Breast epithelium (tissue), 4 donors: ENCODE data around the gene LHPP. TPM values are rescaled to one million over a fixed set of nuclear protein-coding genes. Genes with fewer than 3 reads are reported as not detected.

ENCODE experiments used
- DNase-seq, 2 donors: peaks; one replicate each; pipeline ENCODE4 v3.0.0-alpha.2; 2019; ENCODE audit warnings: low spot score in 2 of 2
- H3K27ac ChIP-seq, 2 donors: fragments of 200-600 bp; sonication (generic) in 1 of 2; one replicate each; pipeline ENCODE4 v1.5.1; 2016 to 2019; ENCODE audit warnings: mild to moderate bottlenecking in 1 of 2
- H3K27me3 ChIP-seq, 2 donors: fragments of 200-600 bp; sonication (generic) in 1 of 2; one replicate each; pipeline versions ENCODE4 v1.5.1 to v1.6.0; 2017 to 2019; ENCODE audit warnings: control low read depth in 1 of 2, mild to moderate bottlenecking in 1 of 2
- H3K36me3 ChIP-seq: fragments of 200-600 bp; one replicate; pipeline ENCODE4 v1.5.1; 2019
- H3K4me1 ChIP-seq, 2 donors: fragments of 200-600 bp; sonication (generic); one replicate each; pipeline ENCODE4 v1.5.1; 2016 to 2019; ENCODE audit warnings: control low read depth in 1 of 2
- H3K4me3 ChIP-seq, 3 donors: fragments of 200-600 bp; sonication (generic); 1 replicate in 2 of 3; 2 replicates in 1 of 3; pipeline ENCODE4 v1.5.1; 2016 to 2019; ENCODE audit warnings: mild to moderate bottlenecking in 3 of 3, moderate library complexity in 2 of 3
- H3K9me3 ChIP-seq, 2 donors: fragments of 200-600 bp; sonication (generic) in 1 of 2; one replicate each; pipeline ENCODE4 v1.5.1; 2016 to 2019; ENCODE audit warnings: control low read depth in 1 of 2
- POLR2A ChIP-seq: fragments of 450-650 bp; IDR thresholded peaks from one replicate; pipeline ENCODE4 v1.6.1; 2016; ENCODE audit warnings: antibody characterized with exemption, mild to moderate bottlenecking, moderate library complexity
- POLR2AphosphoS5 ChIP-seq, 3 donors: sonication (generic); formaldehyde crosslinking; IDR thresholded peaks; one replicate each; pipeline ENCODE4 v1.6.1; 2017; ENCODE audit warnings: antibody characterized with exemption in 3 of 3
- intact Hi-C: fragments of 100-400 bp; cut with DNase I; formaldehyde crosslinking; loops from one replicate; pipeline ENCODE4 v1.15.1; 2023; ENCODE audit warnings: low total_unique reads
- total RNA-seq, 3 donors: library from RNA; depleted of rRNA; stranded (reverse); fragments of >200 nt; gene quantifications; one replicate each; pipeline ENCODE4 v1.1.0, GENCODE V29; 2016
- TF ChIP-seq, protein P1 (sequence below), 3 donors: fragments of 450-650 bp; IDR thresholded peaks; one replicate each; pipeline ENCODE4 v1.5.1; 2016 to 2017; ENCODE audit warnings: antibody characterized with exemption in 3 of 3, mild to moderate bottlenecking in 3 of 3, moderate library complexity in 3 of 3

Gene LHPP
- total RNA-seq, 3 donors from 2014 or later = 13.1 to 19.6 (median 17.0) TPM

DNA sequence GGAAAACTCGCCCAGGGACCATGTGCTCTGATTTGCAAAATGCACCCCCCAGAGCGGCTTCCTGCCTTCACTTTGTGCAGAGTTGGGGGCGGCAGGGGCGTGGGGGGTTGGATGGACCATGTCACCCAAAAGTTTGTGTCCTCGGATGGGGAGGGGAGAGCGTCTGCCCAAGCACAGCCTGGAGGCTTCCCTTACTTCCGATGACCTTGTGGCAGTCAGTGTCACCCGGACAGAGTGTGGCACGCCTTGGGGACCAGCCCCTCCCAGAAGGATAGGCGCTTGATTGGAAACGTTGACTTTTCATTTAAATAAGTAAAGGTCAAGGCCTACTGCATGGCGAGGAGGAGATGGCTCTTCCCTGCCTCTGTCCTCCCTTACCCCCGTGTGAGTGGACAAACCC lies 71.6 kb downstream of the LHPP start:
- DNase-seq = no peak
- TF ChIP-seq, protein P1, sequence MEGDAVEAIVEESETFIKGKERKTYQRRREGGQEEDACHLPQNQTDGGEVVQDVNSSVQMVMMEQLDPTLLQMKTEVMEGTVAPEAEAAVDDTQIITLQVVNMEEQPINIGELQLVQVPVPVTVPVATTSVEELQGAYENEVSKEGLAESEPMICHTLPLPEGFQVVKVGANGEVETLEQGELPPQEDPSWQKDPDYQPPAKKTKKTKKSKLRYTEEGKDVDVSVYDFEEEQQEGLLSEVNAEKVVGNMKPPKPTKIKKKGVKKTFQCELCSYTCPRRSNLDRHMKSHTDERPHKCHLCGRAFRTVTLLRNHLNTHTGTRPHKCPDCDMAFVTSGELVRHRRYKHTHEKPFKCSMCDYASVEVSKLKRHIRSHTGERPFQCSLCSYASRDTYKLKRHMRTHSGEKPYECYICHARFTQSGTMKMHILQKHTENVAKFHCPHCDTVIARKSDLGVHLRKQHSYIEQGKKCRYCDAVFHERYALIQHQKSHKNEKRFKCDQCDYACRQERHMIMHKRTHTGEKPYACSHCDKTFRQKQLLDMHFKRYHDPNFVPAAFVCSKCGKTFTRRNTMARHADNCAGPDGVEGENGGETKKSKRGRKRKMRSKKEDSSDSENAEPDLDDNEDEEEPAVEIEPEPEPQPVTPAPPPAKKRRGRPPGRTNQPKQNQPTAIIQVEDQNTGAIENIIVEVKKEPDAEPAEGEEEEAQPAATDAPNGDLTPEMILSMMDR (IDR thresholded peaks at IDR 0.05) = no peak
- no peak for TF ChIP-seq POLR2A
- TF ChIP-seq POLR2AphosphoS5 (IDR thresholded peaks at IDR 0.05) = no peak
- H3K27ac ChIP-seq = no peak overlapping the region
- intact Hi-C loops = no loop called here
- H3K36me3 ChIP-seq = no peaks in the 10 kb centered on the region
- no peaks in the 10 kb centered on the region for H3K27me3 ChIP-seq
- H3K4me1 ChIP-seq = no peaks in the 10 kb centered on the region
- H3K4me3 ChIP-seq = no peak overlapping the region
- no peaks in the 10 kb centered on the region for H3K9me3 ChIP-seq

- no peak overlapping the region for H3K4me3 ChIP-seq
- H3K27ac ChIP-seq = no peak overlapping the region
- H3K36me3 ChIP-seq = no peaks in the 10 kb centered on the region
- TF ChIP-seq POLR2AphosphoS5 (IDR thresholded peaks at IDR 0.05) = no peak
- TF ChIP-seq, protein P1 (IDR thresholded peaks at IDR 0.05) = peak in 1 of 3 donors; percentile 55
- TF ChIP-seq POLR2A = no peak
- DNase-seq = peak in 1 of 2 donors; percentile 70
- H3K9me3 ChIP-seq = no peaks in the 10 kb centered on the region
- H3K4me1 ChIP-seq = no peaks in the 10 kb centered on the region
- intact Hi-C loops = no loop called here
- H3K27me3 ChIP-seq = no peaks in the 10 kb centered on the region
Observed at GRCh38 chr10:124534231-124534798, 72.7 kb downstream of the LHPP start.

GRCh38 chr10:124534826-124535601 lies 73.4 kb downstream of the LHPP start:
- intact Hi-C loops = no loop called here
- H3K4me3 ChIP-seq = no peak overlapping the region
- H3K27ac ChIP-seq = no peak overlapping the region
- no peaks in the 10 kb centered on the region for H3K27me3 ChIP-seq
- no peak for DNase-seq
- no peaks in the 10 kb centered on the region for H3K9me3 ChIP-seq
- H3K4me1 ChIP-seq = no peaks in the 10 kb centered on the region
- TF ChIP-seq POLR2A = no peak
- no peak for TF ChIP-seq POLR2AphosphoS5 (IDR thresholded peaks at IDR 0.05)
- TF ChIP-seq, protein P1 (IDR thresholded peaks at IDR 0.05) = no peak
- no peaks in the 10 kb centered on the region for H3K36me3 ChIP-seq

- H3K27me3 ChIP-seq = no peaks in the 10 kb centered on the region
- intact Hi-C loops = no loop called here
- TF ChIP-seq POLR2A = no peak
- TF ChIP-seq POLR2AphosphoS5 (IDR thresholded peaks at IDR 0.05) = no peak
- TF ChIP-seq, protein P1 (IDR thresholded peaks at IDR 0.05) = no peak
- peak overlapping the region in 1 of 2 donors; percentile 43 for H3K27ac ChIP-seq
- H3K4me1 ChIP-seq = no peaks in the 10 kb centered on the region
- no peak overlapping the region for H3K4me3 ChIP-seq
- H3K9me3 ChIP-seq = no peaks in the 10 kb centered on the region
- no peaks in the 10 kb centered on the region for H3K36me3 ChIP-seq
- DNase-seq = no peak
Observed at GRCh38 chr10:124535731-124536495, 74.3 kb downstream of the LHPP start.
